HepG2 (cell line): ENCODE data around the gene ZFP36L2. TPM values are rescaled to one million over a fixed set of nuclear protein-coding genes. Genes with fewer than 3 reads are reported as not detected.
A peak's percentile ranks its signal among the peaks of the same experiment; 100 is the strongest.

Experiments
- BORCS8-MEF2B ChIP-seq: sonication (generic); formaldehyde crosslinking; IDR thresholded peaks from 2 replicates; pipeline ENCODE4 v1.8.0; 2022; ENCODE audit warnings: mild to moderate bottlenecking, missing genetic modification reagents
- GATAD1 ChIP-seq: IDR thresholded peaks from 2 replicates; pipeline ENCODE4 v1.6.1; 2016; ENCODE audit warnings: missing genetic modification reagents, missing compliant biosample characterization
- GATAD2A ChIP-seq: IDR thresholded peaks from 2 replicates; pipeline ENCODE4 v1.6.1; 2016
- HES4 ChIP-seq: sonication (generic); formaldehyde crosslinking; IDR thresholded peaks from 2 replicates; pipeline ENCODE4 v1.9.0; 2021; ENCODE audit warnings: mild to moderate bottlenecking, missing genetic modification reagents, borderline replicate concordance
- PHF5A ChIP-seq: IDR thresholded peaks from one replicate; pipeline ENCODE4 v1.6.1; 2018; ENCODE audit warnings: low read depth, missing genetic modification reagents; ENCODE audit not compliant: unreplicated experiment
- POLR2AphosphoS5 ChIP-seq: IDR thresholded peaks from 2 replicates; pipeline ENCODE4 v1.6.1; 2012; ENCODE audit warnings: low read depth, low read length
- SRSF4 ChIP-seq: fragments of 200-400 bp; formaldehyde crosslinking; IDR thresholded peaks from one replicate; pipeline ENCODE4 v1.6.1; 2018; ENCODE audit warnings: mild to moderate bottlenecking, low read depth, low read length, moderate library complexity; ENCODE audit not compliant: poor library complexity, severe bottlenecking
- TARDBP ChIP-seq: sonication (generic); formaldehyde crosslinking; IDR thresholded peaks from 2 replicates; pipeline ENCODE4 v1.8.0; 2022; ENCODE audit warnings: mild to moderate bottlenecking, missing genetic modification reagents
- ZNF567 ChIP-seq: sonication (generic); formaldehyde crosslinking; IDR thresholded peaks from 2 replicates; pipeline ENCODE4 v1.8.1; 2023; ENCODE audit warnings: mild to moderate bottlenecking, missing genetic modification reagents, borderline replicate concordance
- ZNF703 ChIP-seq: sonication (generic); formaldehyde crosslinking; IDR thresholded peaks from 2 replicates; pipeline ENCODE4 v1.5.1; 2020; ENCODE audit warnings: missing genetic modification reagents, mild to moderate bottlenecking, moderate library complexity, borderline replicate concordance
- ZNF747 ChIP-seq: sonication (generic); formaldehyde crosslinking; IDR thresholded peaks from 2 replicates; pipeline ENCODE4 v1.8.1; 2023; ENCODE audit warnings: missing genetic modification reagents, mild to moderate bottlenecking, borderline replicate concordance
- ZNF883 ChIP-seq: sonication (generic); formaldehyde crosslinking; IDR thresholded peaks from 2 replicates; pipeline ENCODE4 v1.5.1; 2020; ENCODE audit warnings: mild to moderate bottlenecking, missing genetic modification reagents; ENCODE audit errors: not compliant biosample characterization
- polyA plus RNA-seq, 8 experiments: library from polyadenylated mRNA; depleted of rRNA in 3 of 8; stranded (reverse) in 7 of 8; unstranded in 1 of 8; fragments of >200 nt; fragmentation: Illumina TruSeq in 4 of 8; extraction: Trizol in 4 of 8; gene quantifications; 2 replicates each; pipeline versions ENCODE4 v1.2.1 to v1.2.3, GENCODE V29; 2011 to 2016; ENCODE audit warnings: low read depth in 4 of 8, missing spikeins in 1 of 8, mixed read lengths in 1 of 8; ENCODE audit not compliant: insufficient read depth in 1 of 8
- total RNA-seq, 5 experiments: library from RNA; depleted of rRNA; stranded (reverse); fragments of >200 nt; fragmentation: Illumina TruSeq; extraction: Trizol; gene quantifications; 2 replicates each; pipeline ENCODE4 v1.2.3, GENCODE V29; 2016; ENCODE audit warnings: low read depth in 1 of 5
- TF ChIP-seq, protein P1 (sequence below): sonication (generic); formaldehyde crosslinking; IDR thresholded peaks from 2 replicates; pipeline ENCODE4 v1.5.0; 2020; ENCODE audit warnings: mild to moderate bottlenecking, missing genetic modification reagents, borderline replicate concordance
- TF ChIP-seq, protein P2 (sequence below): sonication (generic); formaldehyde crosslinking; IDR thresholded peaks from 2 replicates; pipeline ENCODE4 v1.4.0; 2020; ENCODE audit warnings: missing genetic modification reagents, mild to moderate bottlenecking, borderline replicate concordance
- TF ChIP-seq, protein P3 (sequence below): sonication (generic); formaldehyde crosslinking; IDR thresholded peaks from 2 replicates; pipeline ENCODE4 v1.4.0; 2020; ENCODE audit warnings: missing genetic modification reagents, borderline replicate concordance

Gene ZFP36L2
- total and polyA plus RNA-seq, 2 of the 13 experiments (the other 11 are each of a cell fraction or from before 2014, with no cell fraction given), result 11.2 to 21.8 TPM

GRCh38 chr2:43227830-43228281, 1.4 kb upstream of the ZFP36L2 start (continued):
- no peak for TF ChIP-seq SRSF4
- 0 out of 2 replicates have a peak, but pooled peaks have one; percentile 22 for TF ChIP-seq ZNF703 (CRISPR knock-in tag)
- 0 out of 2 replicates have a peak, but pooled peaks have one; percentile 70 for TF ChIP-seq BORCS8-MEF2B (CRISPR knock-in tag)
- TF ChIP-seq HES4 (CRISPR knock-in tag), result no peak
- 0 out of 2 replicates have a peak, but pooled peaks have one; percentile 17 for TF ChIP-seq ZNF567
- TF ChIP-seq TARDBP (CRISPR knock-in tag), result peak; percentile 70; the same call in 1 of the 2 replicates
- TF ChIP-seq GATAD1 (CRISPR knock-in tag), result peak; percentile 5; the same call in 1 of the 2 replicates
- peak; percentile 41 for TF ChIP-seq ZNF883 (CRISPR knock-in tag)
- TF ChIP-seq, protein P1, sequence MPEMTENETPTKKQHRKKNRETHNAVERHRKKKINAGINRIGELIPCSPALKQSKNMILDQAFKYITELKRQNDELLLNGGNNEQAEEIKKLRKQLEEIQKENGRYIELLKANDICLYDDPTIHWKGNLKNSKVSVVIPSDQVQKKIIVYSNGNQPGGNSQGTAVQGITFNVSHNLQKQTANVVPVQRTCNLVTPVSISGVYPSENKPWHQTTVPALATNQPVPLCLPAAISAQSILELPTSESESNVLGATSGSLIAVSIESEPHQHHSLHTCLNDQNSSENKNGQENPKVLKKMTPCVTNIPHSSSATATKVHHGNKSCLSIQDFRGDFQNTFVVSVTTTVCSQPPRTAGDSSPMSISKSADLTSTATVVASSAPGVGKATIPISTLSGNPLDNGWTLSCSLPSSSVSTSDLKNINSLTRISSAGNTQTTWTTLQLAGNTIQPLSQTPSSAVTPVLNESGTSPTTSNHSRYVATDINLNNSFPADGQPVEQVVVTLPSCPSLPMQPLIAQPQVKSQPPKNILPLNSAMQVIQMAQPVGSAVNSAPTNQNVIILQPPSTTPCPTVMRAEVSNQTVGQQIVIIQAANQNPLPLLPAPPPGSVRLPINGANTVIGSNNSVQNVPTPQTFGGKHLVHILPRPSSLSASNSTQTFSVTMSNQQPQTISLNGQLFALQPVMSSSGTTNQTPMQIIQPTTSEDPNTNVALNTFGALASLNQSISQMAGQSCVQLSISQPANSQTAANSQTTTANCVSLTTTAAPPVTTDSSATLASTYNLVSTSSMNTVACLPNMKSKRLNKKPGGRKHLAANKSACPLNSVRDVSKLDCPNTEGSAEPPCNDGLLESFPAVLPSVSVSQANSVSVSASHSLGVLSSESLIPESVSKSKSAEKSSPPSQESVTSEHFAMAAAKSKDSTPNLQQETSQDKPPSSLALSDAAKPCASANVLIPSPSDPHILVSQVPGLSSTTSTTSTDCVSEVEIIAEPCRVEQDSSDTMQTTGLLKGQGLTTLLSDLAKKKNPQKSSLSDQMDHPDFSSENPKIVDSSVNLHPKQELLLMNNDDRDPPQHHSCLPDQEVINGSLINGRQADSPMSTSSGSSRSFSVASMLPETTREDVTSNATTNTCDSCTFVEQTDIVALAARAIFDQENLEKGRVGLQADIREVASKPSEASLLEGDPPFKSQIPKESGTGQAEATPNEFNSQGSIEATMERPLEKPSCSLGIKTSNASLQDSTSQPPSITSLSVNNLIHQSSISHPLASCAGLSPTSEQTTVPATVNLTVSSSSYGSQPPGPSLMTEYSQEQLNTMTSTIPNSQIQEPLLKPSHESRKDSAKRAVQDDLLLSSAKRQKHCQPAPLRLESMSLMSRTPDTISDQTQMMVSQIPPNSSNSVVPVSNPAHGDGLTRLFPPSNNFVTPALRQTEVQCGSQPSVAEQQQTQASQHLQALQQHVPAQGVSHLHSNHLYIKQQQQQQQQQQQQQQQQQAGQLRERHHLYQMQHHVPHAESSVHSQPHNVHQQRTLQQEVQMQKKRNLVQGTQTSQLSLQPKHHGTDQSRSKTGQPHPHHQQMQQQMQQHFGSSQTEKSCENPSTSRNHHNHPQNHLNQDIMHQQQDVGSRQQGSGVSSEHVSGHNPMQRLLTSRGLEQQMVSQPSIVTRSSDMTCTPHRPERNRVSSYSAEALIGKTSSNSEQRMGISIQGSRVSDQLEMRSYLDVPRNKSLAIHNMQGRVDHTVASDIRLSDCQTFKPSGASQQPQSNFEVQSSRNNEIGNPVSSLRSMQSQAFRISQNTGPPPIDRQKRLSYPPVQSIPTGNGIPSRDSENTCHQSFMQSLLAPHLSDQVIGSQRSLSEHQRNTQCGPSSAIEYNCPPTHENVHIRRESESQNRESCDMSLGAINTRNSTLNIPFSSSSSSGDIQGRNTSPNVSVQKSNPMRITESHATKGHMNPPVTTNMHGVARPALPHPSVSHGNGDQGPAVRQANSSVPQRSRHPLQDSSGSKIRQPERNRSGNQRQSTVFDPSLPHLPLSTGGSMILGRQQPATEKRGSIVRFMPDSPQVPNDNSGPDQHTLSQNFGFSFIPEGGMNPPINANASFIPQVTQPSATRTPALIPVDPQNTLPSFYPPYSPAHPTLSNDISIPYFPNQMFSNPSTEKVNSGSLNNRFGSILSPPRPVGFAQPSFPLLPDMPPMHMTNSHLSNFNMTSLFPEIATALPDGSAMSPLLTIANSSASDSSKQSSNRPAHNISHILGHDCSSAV (CRISPR knock-in tag), result no peak
- peak; percentile 58 for TF ChIP-seq PHF5A (CRISPR knock-in tag)
- TF ChIP-seq GATAD2A (CRISPR knock-in tag), result no peak; the same call in 1 of the 2 replicates
- TF ChIP-seq, protein P2, sequence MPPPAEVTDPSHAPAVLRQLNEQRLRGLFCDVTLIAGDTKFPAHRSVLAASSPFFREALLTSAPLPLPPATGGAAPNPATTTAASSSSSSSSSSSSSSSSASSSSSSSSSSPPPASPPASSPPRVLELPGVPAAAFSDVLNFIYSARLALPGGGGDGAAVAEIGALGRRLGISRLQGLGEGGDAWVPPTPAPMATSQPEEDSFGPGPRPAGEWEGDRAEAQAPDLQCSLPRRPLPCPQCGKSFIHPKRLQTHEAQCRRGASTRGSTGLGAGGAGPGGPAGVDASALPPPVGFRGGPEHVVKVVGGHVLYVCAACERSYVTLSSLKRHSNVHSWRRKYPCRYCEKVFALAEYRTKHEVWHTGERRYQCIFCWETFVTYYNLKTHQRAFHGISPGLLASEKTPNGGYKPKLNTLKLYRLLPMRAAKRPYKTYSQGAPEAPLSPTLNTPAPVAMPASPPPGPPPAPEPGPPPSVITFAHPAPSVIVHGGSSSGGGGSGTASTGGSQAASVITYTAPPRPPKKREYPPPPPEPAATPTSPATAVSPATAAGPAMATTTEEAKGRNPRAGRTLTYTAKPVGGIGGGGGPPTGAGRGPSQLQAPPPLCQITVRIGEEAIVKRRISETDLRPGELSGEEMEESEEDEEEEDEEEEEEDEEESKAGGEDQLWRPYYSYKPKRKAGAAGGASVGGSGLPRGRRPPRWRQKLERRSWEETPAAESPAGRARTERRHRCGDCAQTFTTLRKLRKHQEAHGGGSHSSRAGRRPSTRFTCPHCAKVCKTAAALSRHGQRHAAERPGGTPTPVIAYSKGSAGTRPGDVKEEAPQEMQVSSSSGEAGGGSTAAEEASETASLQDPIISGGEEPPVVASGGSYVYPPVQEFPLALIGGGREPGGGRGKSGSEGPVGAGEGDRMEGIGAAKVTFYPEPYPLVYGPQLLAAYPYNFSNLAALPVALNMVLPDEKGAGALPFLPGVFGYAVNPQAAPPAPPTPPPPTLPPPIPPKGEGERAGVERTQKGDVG (CRISPR knock-in tag), result peak; percentile 18; the same call in 1 of the 2 replicates
- TF ChIP-seq, protein P3, sequence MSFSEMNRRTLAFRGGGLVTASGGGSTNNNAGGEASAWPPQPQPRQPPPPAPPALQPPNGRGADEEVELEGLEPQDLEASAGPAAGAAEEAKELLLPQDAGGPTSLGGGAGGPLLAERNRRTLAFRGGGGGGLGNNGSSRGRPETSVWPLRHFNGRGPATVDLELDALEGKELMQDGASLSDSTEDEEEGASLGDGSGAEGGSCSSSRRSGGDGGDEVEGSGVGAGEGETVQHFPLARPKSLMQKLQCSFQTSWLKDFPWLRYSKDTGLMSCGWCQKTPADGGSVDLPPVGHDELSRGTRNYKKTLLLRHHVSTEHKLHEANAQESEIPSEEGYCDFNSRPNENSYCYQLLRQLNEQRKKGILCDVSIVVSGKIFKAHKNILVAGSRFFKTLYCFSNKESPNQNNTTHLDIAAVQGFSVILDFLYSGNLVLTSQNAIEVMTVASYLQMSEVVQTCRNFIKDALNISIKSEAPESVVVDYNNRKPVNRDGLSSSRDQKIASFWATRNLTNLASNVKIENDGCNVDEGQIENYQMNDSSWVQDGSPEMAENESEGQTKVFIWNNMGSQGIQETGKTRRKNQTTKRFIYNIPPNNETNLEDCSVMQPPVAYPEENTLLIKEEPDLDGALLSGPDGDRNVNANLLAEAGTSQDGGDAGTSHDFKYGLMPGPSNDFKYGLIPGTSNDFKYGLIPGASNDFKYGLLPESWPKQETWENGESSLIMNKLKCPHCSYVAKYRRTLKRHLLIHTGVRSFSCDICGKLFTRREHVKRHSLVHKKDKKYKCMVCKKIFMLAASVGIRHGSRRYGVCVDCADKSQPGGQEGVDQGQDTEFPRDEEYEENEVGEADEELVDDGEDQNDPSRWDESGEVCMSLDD (CRISPR knock-in tag), result no peak
- no peak; the same call in 1 of the 2 replicates for TF ChIP-seq POLR2AphosphoS5
- TF ChIP-seq ZNF747, result no peak
